Measurements from ENCODE around the gene CNGA2. TPM values are rescaled to one million over a fixed set of nuclear protein-coding genes. Genes with fewer than 3 reads are reported as not detected.
A peak's percentile ranks its signal among the peaks of the same experiment; 100 is the strongest.
"Not testable (repeated sequence)": the region's sequence is repeated elsewhere in the genome, so short reads cannot be mapped to it uniquely, and the experiment has no call there.

The CNGA2 gene
- total and polyA plus RNA-seq, 2 experiments from 2014 or later, result not detected

DNA sequence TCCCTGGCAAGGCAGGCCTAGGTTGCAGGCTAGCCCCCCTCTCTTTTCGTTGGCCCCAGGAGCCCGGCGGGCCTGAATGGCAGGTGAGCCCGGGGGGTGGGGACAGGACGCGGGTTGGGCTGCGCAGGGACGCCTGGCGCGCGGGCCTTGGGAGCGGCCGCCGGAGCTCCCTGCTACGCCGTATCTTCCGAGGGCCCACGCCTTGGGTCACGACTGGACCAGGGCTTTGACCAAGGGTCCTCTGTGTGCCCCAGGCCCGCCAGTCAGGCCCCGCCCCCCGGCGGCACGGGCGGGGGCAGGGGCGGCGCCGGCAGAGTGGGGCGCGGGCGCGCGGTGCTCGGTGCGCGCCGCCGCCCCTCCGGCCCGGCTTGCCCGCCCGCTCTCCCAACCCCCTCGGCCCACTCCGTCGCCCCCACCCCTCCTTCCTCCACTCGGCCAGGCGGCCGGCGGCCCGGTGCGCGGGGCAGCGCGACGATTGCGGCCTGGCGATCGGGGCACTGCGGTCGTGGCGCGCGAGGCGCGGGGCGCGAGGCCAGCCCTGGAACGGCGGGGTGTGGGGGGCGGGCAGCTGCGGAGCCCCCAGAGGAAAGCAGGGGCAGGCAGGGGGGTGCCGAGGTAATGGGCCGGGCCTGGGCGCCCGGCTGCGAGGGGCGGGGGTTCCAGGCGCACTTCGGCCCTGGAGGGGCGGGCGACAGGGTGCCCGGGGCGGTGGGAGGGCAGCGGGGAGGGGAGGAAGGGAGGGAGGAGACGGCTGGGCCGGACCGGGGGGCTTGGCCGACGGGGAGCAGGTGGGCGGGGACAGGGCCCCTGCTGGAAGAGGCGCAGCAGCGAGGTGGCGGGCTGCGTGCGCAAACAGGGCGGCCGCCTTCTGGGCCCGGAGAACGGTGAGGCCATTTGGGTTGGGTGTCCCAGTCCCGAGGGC lies 39.6 kb upstream of the CNGA2 start, which contains the start of gene PRRG3:
PRRG3 (plus strand) TSS at position 798 of the 922 bp plus-strand sequence. CDS start 3,357 bp downstream, outside the sequence.
- peak within 1 kb of the TSS; percentile 30 for H3K4me3 ChIP-seq
- H3K27ac ChIP-seq, result no peak within 1 kb of the TSS
- H3K9me3 ChIP-seq (ENCODE audit: low read depth), result no peaks in the 10 kb centered on the region
- no peaks in the 10 kb centered on the region for H3K4me1 ChIP-seq (ENCODE audit: low read depth)
- no peaks in the 10 kb centered on the region for H3K36me3 ChIP-seq
- DNase-seq (ENCODE audit: low read depth in 1 of 2, low spot score in 1 of 2), result peak in 1 of 2 donors; percentile 52
- no peaks in the 10 kb centered on the region for H3K27me3 ChIP-seq
- TF ChIP-seq, protein P1, sequence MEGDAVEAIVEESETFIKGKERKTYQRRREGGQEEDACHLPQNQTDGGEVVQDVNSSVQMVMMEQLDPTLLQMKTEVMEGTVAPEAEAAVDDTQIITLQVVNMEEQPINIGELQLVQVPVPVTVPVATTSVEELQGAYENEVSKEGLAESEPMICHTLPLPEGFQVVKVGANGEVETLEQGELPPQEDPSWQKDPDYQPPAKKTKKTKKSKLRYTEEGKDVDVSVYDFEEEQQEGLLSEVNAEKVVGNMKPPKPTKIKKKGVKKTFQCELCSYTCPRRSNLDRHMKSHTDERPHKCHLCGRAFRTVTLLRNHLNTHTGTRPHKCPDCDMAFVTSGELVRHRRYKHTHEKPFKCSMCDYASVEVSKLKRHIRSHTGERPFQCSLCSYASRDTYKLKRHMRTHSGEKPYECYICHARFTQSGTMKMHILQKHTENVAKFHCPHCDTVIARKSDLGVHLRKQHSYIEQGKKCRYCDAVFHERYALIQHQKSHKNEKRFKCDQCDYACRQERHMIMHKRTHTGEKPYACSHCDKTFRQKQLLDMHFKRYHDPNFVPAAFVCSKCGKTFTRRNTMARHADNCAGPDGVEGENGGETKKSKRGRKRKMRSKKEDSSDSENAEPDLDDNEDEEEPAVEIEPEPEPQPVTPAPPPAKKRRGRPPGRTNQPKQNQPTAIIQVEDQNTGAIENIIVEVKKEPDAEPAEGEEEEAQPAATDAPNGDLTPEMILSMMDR (IDR thresholded peaks at IDR 0.05; ENCODE audit: low read depth, low read length), result no peak

DNA sequence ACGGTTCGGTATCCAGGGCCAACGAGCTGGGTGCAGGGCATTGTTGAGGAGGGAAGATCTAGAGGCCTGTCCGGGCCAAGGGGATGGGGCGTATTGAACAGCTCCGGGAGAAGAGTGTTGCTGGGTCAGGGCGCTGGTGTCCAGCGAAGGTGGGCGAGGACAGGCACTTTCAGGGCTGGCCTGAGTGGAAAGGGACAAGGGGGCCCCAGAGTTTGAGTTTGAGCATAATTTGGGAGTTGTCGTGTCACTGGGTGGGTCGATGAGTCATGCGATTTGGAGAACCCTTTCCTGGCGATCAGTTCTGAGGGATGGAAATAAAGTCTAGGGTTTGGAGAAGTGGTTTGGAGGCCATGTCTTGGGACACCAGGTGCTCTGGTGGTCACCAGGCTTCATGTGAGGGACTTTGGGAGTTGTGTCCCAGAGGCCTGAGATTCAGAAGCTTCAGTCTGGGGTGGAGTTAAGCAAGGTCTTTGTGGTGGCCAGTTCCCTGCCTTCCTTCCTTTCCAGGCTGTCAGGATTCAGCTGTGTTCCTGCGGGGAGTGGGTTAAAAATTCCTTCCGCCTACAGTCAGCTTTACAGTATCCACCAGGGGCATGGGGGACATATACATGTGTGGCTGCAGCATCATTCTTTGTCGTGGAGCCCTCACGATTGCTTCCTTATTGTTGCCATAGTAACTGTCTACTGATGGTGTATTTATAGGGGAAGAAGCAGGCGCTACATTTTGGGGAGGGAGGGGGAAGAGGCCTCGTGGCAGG lies 38.8 kb upstream of the CNGA2 start:
- no peaks in the 10 kb centered on the region for H3K36me3 ChIP-seq
- H3K4me1 ChIP-seq (ENCODE audit: low read depth), result no peaks in the 10 kb centered on the region
- H3K27me3 ChIP-seq, result no peaks in the 10 kb centered on the region
- peak overlapping the region; percentile 30 for H3K4me3 ChIP-seq
- TF ChIP-seq, protein P1 (IDR thresholded peaks at IDR 0.05; ENCODE audit: low read depth, low read length), result no peak
- H3K27ac ChIP-seq, result no peak overlapping the region
- no peaks in the 10 kb centered on the region for H3K9me3 ChIP-seq (ENCODE audit: low read depth)
- DNase-seq (ENCODE audit: low read depth in 1 of 2, low spot score in 1 of 2), result no peak

DNA sequence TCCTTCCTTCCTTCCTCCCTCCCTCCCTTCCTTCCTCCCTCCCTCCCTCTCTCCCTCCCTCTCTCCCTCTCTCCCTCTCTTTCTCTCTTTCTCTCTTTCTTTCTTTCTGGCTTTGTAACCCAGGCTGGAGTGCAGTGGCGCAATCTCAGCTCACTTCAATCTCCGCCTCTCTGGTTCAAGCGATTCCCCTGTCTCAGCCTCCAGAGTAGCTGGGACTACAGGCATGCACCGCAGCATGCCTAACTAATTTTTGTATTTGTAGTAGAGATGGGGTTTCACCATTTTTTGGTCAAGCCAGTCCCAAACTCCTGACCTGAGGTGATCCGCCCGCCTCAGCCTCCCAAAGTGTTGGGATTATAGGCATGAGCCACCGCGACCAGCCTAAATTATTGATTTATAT lies 37.5 kb upstream of the CNGA2 start:
- not testable (repeated sequence) for H3K4me3 ChIP-seq; H3K9me3 ChIP-seq (ENCODE audit: low read depth); DNase-seq (ENCODE audit: low read depth in 1 of 2, low spot score in 1 of 2); H3K27ac ChIP-seq; H3K36me3 ChIP-seq; H3K4me1 ChIP-seq (ENCODE audit: low read depth); H3K27me3 ChIP-seq

DNA sequence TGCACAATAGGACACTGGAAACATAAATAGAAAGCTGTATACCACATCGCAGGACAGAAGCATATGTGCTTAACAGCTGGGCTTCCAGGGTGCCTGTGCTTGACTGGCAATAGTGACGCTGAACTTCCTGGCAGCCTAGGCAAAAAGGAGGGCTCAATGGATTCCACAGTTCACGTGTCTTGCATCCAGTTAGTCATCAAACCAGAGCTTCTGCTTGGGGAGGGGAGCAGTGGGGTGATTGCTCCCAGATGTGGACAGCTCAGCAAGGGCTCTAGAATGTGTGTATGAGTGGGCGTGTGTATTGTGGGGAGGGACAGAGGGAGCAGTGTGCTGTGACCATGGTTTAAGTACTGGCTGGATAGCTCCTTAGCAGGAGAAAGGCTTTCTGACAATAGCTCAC lies 37.0 kb upstream of the CNGA2 start:
- Histone ChIP-seq H3K4me1 (ENCODE audit: low read depth) (no peaks in the 10 kb centered on the region), H3K27me3 (no peaks in the 10 kb centered on the region), H3K9me3 (ENCODE audit: low read depth) (no peaks in the 10 kb centered on the region), H3K36me3 (no peaks in the 10 kb centered on the region), H3K27ac (no peak overlapping the region), H3K4me3 (no peak overlapping the region)
- DNase-seq (ENCODE audit: low read depth in 1 of 2, low spot score in 1 of 2), result peak in 1 of 2 donors; percentile 22
- TF ChIP-seq, protein P1 (IDR thresholded peaks at IDR 0.05; ENCODE audit: low read depth, low read length), result no peak

DNA sequence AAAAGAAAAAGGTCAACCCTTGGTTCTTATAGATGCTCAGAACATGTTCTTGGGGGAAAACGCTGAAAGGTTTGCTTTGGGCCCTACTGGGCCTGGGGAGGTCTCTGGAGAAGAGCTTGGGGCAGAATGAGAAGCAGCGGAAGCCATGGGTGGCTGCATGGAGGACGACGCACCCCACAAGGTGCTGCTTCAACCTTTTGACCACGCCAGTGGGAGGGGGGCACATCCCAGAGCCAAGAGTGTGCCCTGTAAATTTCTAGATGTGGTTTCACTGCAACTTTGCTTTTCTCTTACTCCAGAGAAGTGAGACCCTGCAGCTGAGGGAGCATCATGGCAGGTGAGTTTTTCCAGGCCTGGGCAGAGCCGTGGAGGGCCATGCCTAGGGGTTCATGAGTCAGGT lies 36.1 kb upstream of the CNGA2 start:
- Histone ChIP-seq H3K27ac (no peak overlapping the region), H3K36me3 (no peaks in the 10 kb centered on the region), H3K4me1 (ENCODE audit: low read depth) (peaks cover 4% of the 10 kb centered on the region), H3K4me3 (no peak overlapping the region), H3K9me3 (ENCODE audit: low read depth) (no peaks in the 10 kb centered on the region), H3K27me3 (no peaks in the 10 kb centered on the region)
- no peak for DNase-seq (ENCODE audit: low read depth in 1 of 2, low spot score in 1 of 2)
- TF ChIP-seq, protein P1 (IDR thresholded peaks at IDR 0.05; ENCODE audit: low read depth, low read length), result no peak

All from cardiac muscle cell (in vitro differentiated cells and primary cell).